Activated CD4-positive, alpha-beta T cell treated with anti-CD3 and anti-CD28 coated beads, Interleukin-2, amount 10 ng/mL, durations not matched to agents 7 days and 5 days (primary cell): ENCODE measurements around the gene C3orf22. TPM values are rescaled to one million over a fixed set of nuclear protein-coding genes. Genes with fewer than 3 reads are reported as not detected.

ENCODE experiments used
- CTCF ChIA-PET: fragments of 350-600 bp; sonication (Branson Sonifier 250); formaldehyde crosslinking; loops from one replicate; lab custom pipeline; 2021; ENCODE audit warnings: antibody characterized with exemption; lab: Charles Lee
- POLR2A ChIA-PET: fragments of 350-600 bp; sonication (Branson Sonifier 250); formaldehyde crosslinking; loops from one replicate; lab custom pipeline; 2021; ENCODE audit warnings: antibody characterized with exemption; lab: Charles Lee
- DNase-seq: peaks from one replicate; pipeline ENCODE4 v3.0.0-alpha.2; 2020
- H3K27ac Mint-ChIP-seq: one replicate; pipeline ENCODE4 v1.8.0; 2021; ENCODE audit warnings: mild to moderate bottlenecking, moderate library complexity, mixed read lengths
- H3K27me3 Mint-ChIP-seq: one replicate; pipeline ENCODE4 v1.8.0; 2021; ENCODE audit warnings: mixed read lengths
- H3K36me3 Mint-ChIP-seq: one replicate; pipeline ENCODE4 v1.8.0; 2021; ENCODE audit warnings: low read depth, mixed read lengths
- H3K4me1 Mint-ChIP-seq: one replicate; pipeline ENCODE4 v1.8.0; 2021; ENCODE audit warnings: mixed read lengths
- H3K4me3 Mint-ChIP-seq: one replicate; pipeline ENCODE4 v1.8.0; 2021; ENCODE audit warnings: mild to moderate bottlenecking, moderate library complexity, mixed read lengths
- H3K9me3 Mint-ChIP-seq: one replicate; pipeline ENCODE4 v1.8.0; 2021; ENCODE audit warnings: mixed read lengths
- total RNA-seq, 2 experiments: library from RNA; stranded (reverse); gene quantifications; one replicate each; pipeline ENCODE4 v1.2.3, GENCODE V29; 2021

The C3orf22 gene
- total RNA-seq, 2 experiments from 2014 or later = not detected

DNA sequence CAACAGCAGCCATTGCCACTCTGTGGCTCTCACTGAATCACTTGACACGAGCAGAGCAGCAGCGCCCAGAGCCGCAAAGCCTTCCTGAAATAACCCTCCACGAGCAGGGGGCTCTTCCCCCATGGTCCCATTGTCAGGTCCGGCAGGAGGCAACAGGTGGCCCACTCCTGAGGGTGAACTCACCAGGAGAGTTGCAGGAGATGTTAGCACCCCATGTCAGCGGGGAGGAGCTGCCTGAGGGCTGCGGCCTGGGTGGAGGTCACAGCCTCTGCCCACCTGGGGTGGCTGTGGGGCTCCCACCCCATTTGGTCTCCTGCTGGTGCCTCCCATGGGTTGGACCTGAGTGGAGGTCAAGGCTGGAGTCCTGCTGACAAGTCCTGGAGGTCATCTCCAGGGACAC, 12.3 kb upstream of the C3orf22 start:
- H3K9me3 Mint-ChIP-seq = no peaks in the 10 kb centered on the region
- no peaks in the 10 kb centered on the region for H3K36me3 Mint-ChIP-seq
- no peak overlapping the region for H3K27ac Mint-ChIP-seq
- H3K4me3 Mint-ChIP-seq = no peak overlapping the region
- DNase-seq = no peak
- ChIA-PET CTCF (no interaction called here), POLR2A (no interaction called here)
- no peaks in the 10 kb centered on the region for H3K4me1 Mint-ChIP-seq
- H3K27me3 Mint-ChIP-seq = peaks cover 14% of the 10 kb centered on the region

DNA sequence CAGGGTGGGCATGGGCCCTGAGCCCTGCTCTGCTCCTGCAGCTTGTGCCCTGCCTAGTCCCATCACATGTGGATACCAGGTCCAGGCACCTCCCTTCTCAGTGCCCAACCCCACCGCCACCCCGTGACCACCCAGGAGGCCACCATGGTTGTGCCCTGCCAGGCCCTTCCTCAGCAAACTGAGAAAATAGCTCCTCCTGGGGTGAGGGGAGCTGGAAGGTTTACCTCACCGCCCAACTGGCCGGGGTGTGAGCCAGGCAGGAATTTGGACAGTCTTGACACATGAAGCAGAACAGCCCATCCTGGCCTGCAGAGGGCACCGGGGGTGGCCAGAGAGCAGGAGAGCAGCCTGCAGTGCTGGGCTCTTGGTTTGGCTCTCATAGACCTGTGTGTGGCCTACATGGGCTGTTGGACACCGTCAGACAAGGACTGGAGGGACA, 11.4 kb upstream of the C3orf22 start:
- H3K9me3 Mint-ChIP-seq = no peaks in the 10 kb centered on the region
- no peak overlapping the region for H3K4me3 Mint-ChIP-seq
- DNase-seq = no peak
- ChIA-PET CTCF (interaction anchor here (0.6 to 1.1 kb wide), 2 partner anchors 348 to 998 kb away, joined by 3 read pairs; no protein-coding TSS in a partner anchor), POLR2A (no interaction called here)
- no peaks in the 10 kb centered on the region for H3K36me3 Mint-ChIP-seq
- peaks cover 18% of the 10 kb centered on the region for H3K27me3 Mint-ChIP-seq
- H3K4me1 Mint-ChIP-seq = no peaks in the 10 kb centered on the region
- H3K27ac Mint-ChIP-seq = no peak overlapping the region

DNA sequence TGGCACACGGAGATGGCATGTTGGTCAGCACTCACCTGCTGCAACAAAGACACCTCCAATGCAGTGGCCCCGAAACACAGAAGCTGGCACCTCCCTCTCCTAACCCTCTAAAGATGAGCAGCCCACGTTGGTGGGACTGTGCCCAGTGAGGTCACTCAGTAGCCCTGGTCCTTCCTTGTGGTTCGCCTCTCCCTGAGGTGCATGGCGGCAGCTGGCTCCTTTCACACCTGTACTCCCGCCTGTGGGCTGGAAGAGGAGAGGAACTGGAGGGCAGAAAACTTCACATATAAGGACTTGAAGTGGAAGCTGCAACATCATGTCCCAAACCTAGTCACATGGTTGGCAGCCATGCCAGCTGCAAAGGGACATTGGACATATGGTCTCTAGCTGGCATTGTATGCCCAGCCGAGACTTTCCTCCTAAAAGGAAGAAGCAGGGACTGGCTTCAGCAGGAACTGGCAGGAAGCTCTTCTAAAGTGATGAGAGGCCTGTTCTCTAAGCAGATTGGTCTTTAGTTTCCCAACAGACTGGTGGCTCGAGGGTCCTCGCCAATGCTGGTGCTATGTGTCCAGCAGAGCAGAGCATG, 10.8 kb upstream of the C3orf22 start:
- CTCF ChIA-PET = interaction anchor here (0.6 to 1.1 kb wide), 3 partner anchors 10 to 998 kb away, joined by 3 read pairs; no protein-coding TSS in a partner anchor
- no peak overlapping the region for H3K27ac Mint-ChIP-seq

DNA sequence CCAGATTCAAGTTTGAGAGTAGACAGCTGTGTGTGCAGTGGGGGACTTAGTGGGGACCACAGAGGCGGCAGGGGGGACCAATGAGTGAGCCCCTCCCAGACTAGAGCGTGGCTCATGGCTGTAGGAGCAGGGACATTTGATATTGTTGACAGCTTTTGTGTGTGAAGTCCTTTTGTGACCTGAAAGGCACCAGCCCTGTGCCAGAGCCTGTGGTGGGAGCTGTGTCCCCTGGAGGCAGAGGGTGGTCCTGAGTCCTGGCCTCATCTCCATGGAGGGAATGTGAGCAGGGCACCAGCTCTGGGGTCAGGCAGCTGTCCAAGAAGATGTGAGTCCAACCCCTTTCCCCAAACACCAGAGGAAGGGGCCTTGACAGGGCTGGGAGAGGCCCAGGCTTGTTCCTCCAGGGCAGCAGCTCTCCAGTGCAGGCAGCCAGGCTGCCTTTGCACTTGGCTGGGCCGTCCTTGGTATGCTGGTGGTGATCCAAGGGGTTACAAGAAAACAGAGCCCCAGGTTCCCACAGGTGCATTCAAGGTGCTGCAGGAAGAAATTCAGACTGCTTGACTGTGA, 10.1 kb upstream of the C3orf22 start:
- POLR2A ChIA-PET = no interaction called here
- peaks cover 19% of the 10 kb centered on the region for H3K27me3 Mint-ChIP-seq
- no peak for DNase-seq
- no peaks in the 10 kb centered on the region for H3K4me1 Mint-ChIP-seq
- CTCF ChIA-PET = interaction anchor here (0.8 to 1.1 kb wide), 2 partner anchors 11 to 999 kb away, joined by 3 read pairs; no protein-coding TSS in a partner anchor
- H3K9me3 Mint-ChIP-seq = no peaks in the 10 kb centered on the region
- H3K36me3 Mint-ChIP-seq = no peaks in the 10 kb centered on the region
- H3K4me3 Mint-ChIP-seq = no peak overlapping the region
- H3K27ac Mint-ChIP-seq = no peak overlapping the region

More for the DNA sequence above, 10.8 kb upstream of the C3orf22 start:
- DNase-seq = no peak
- H3K4me3 Mint-ChIP-seq = no peak overlapping the region
- no peaks in the 10 kb centered on the region for H3K36me3 Mint-ChIP-seq
- no peaks in the 10 kb centered on the region for H3K9me3 Mint-ChIP-seq
- H3K27me3 Mint-ChIP-seq = peaks cover 19% of the 10 kb centered on the region
- POLR2A ChIA-PET = no interaction called here
- H3K4me1 Mint-ChIP-seq = no peaks in the 10 kb centered on the region

DNA sequence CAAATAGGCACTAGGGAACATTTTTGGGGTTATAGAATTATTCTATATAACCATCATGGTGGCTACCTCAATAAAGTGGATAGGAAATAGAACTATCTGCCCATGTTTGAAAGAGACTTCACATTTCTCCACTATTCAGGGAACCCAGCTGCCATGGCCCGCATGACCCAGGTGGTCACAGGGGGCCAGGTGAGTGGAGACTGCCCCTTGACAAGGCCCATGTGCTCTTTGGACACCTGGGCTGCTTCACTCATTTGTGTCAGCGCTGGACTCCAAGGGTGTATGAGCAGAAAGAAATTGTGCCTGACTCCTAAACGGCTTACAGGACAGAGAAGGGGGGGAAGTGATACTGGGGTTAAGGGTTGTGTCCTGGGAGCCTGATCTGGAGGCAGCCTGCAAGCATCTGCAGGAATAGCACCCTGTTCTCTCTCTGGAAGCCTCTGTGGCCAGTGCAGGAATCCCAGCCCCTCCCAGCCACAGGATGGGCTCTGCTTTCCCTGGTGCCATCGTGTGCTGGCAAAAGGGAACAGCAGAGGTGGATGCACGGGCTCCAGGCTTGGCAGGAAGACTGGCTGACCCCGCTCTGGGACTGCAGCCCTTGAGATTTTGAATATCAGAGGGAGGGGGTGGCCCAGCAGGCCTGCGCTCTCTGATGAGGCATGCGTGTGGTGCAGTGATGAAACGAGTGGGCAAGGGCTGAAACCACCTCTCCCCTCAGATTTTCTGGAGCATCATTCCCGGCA, 9.1 kb upstream of the C3orf22 start:
- DNase-seq = no peak
- POLR2A ChIA-PET = no interaction called here
- no peak overlapping the region for H3K4me3 Mint-ChIP-seq
- H3K27me3 Mint-ChIP-seq = peaks cover 18% of the 10 kb centered on the region
- H3K36me3 Mint-ChIP-seq = no peaks in the 10 kb centered on the region
- no peaks in the 10 kb centered on the region for H3K4me1 Mint-ChIP-seq
- CTCF ChIA-PET = no interaction called here
- no peak overlapping the region for H3K27ac Mint-ChIP-seq
- H3K9me3 Mint-ChIP-seq = peaks cover under 1% of the 10 kb centered on the region

DNA sequence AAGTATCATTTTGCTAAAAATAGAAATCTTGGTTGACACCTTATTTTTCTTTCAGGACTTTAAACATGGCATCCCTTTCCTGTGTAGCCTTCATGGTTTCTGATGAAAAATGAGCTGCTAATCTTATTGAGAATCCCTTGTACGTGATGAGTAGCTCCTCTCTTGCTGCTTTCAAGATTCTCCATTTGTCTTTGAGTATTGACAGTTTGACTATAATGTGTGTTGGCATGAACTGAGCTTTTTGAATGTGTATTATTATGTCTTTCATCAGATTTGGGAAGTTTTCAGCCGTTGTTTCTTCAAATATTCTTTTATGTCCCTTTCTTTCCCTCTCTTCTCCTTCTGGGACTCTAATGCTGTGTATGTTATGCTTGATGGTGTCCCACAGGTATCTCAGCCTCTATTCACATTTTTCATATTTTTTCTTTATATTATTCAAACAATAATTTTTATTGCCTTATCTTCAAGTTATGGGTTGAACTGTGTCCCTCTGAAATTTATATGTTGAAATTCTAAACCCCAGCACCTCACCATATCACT, 4.1 kb upstream of the C3orf22 start:
- Mint-ChIP-seq H3K9me3 (peaks cover 5% of the 10 kb centered on the region), H3K4me1 (no peaks in the 10 kb centered on the region), H3K27me3 (peaks cover 32% of the 10 kb centered on the region), H3K36me3 (no peaks in the 10 kb centered on the region), H3K27ac (no peak overlapping the region), H3K4me3 (no peak overlapping the region)
- ChIA-PET POLR2A (no interaction called here), CTCF (no interaction called here)
- DNase-seq = no peak

DNA sequence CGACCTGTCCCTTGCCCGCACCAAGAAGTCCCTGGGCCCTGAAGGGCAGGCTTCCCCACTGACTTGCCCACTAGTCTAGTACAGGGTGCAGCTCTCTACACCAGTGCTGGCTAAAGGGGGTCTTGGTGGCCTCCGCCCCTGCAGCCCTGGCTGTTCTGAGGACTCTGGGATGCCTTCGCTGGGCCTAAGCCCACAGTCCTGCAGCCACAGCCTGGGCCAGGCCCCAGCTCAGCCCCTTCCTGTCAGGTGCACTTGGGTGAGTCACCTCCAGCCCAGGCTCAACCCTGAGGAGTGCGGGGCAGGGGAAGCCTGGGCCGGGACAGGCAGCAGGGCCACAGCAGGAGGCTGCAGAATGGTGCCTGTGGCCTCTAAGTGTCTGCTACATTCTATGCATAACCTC, 971 bp downstream of the C3orf22 start:
- H3K27me3 Mint-ChIP-seq = peaks cover 13% of the 10 kb centered on the region
- ChIA-PET POLR2A (no interaction called here), CTCF (no interaction called here)
- no peaks in the 10 kb centered on the region for H3K4me1 Mint-ChIP-seq
- peaks cover 3% of the 10 kb centered on the region for H3K9me3 Mint-ChIP-seq
- H3K27ac Mint-ChIP-seq = no peak overlapping the region
- no peaks in the 10 kb centered on the region for H3K36me3 Mint-ChIP-seq
- DNase-seq = no peak
- H3K4me3 Mint-ChIP-seq = no peak overlapping the region

DNA sequence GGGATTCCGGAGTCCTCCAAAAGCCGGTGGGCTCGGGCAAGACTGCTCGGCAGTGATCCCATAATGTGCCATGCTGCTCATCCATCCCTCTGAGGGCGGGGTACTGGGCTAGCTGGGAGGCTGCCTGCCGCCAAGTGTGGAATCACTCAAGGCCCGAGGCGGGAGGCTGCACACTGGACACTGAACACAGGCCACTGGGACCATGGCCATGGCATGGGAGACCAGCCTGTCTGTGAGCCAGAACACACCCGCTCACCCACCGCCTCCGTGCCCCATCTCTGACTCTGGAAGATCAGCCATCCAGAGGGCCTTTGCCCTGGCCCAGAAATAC, 1.4 kb downstream of the C3orf22 start:
- Mint-ChIP-seq H3K27me3 (peaks cover 9% of the 10 kb centered on the region), H3K4me3 (no peak overlapping the region), H3K27ac (no peak overlapping the region), H3K4me1 (no peaks in the 10 kb centered on the region), H3K9me3 (no peaks in the 10 kb centered on the region), H3K36me3 (no peaks in the 10 kb centered on the region)
- CTCF ChIA-PET = no interaction called here
- no peak for DNase-seq
- POLR2A ChIA-PET = no interaction called here

DNA sequence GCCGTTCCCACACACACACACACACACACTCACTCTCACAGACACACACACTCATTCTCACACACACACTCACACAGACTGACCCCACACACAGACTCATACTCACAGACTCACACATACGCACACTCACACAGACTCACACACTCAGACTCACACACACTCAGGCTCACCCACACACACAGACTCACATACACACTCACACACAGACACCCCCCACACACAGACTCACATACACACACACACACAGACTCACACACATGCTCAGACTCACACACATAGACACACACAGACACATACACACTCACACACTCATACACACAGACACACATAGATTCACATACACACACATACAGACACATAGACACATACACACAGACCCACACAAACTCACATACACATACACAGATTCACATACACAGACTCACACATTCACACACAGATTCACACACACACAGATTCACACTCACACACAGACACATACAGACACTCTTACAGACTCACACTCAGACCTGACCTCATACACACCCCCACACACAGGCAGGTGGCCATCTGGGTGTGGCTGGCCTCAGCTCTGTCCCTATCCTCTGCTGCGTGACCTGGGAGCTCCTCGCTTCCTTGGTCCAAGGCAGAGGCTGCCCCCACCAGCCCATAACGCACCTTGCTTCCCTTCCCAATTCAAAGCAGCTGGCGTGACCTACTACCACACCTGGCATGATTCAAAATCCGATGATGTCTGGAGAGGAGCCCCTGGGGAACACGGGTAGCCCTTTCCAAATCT, 1.9 kb downstream of the C3orf22 start:
- Mint-ChIP-seq H3K27ac (no peak overlapping the region), H3K9me3 (no peaks in the 10 kb centered on the region), H3K4me3 (no peak overlapping the region), H3K36me3 (no peaks in the 10 kb centered on the region), H3K4me1 (no peaks in the 10 kb centered on the region), H3K27me3 (peaks cover 9% of the 10 kb centered on the region)
- no peak for DNase-seq
- POLR2A ChIA-PET = no interaction called here
- CTCF ChIA-PET = no interaction called here

DNA sequence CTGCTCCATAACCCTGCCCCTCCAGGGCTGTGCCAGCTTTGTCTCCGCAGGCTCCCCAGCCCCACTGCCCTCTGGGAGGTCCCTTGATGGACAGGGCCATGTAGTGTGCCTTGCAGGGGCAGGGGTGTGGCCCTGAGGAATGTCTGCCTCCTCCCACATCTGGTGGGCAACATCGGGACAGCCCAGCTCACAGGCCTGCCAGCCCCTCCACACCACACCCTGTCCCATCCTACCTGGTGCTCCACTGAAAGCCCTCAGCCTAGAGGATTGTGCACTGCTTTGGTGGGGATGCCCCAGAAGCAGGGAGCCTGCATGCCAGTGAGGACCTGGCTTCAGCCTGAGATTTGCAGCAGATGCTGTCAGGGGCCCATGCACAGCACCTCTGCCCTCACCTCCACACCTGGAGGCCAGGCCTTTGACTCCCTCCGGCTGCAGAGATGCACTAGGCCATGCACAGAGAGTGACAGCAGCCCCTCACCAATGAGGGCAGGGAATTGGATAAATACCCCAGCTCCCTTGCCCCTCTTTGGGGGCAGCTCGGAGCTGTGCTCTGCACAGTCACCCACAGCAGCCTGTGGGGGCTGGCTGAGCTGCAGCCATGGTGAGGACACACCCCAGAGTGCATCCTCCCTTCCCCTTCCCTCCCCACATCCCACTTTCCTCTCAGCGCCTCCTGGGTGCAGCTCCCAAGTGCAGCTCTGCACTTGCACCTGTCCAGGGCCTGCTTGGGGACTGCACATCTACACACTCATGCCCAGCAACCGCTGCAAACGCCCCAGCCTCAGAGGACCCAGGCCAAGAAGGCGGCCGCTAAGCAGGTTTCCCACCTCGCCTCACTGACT, 2.7 kb downstream of the C3orf22 start:
- H3K36me3 Mint-ChIP-seq = no peaks in the 10 kb centered on the region
- ChIA-PET POLR2A (no interaction called here), CTCF (no interaction called here)
- H3K4me1 Mint-ChIP-seq = no peaks in the 10 kb centered on the region
- peaks cover 6% of the 10 kb centered on the region for H3K27me3 Mint-ChIP-seq
- H3K9me3 Mint-ChIP-seq = no peaks in the 10 kb centered on the region
- H3K27ac Mint-ChIP-seq = no peak overlapping the region
- DNase-seq = no peak
- no peak overlapping the region for H3K4me3 Mint-ChIP-seq

DNA sequence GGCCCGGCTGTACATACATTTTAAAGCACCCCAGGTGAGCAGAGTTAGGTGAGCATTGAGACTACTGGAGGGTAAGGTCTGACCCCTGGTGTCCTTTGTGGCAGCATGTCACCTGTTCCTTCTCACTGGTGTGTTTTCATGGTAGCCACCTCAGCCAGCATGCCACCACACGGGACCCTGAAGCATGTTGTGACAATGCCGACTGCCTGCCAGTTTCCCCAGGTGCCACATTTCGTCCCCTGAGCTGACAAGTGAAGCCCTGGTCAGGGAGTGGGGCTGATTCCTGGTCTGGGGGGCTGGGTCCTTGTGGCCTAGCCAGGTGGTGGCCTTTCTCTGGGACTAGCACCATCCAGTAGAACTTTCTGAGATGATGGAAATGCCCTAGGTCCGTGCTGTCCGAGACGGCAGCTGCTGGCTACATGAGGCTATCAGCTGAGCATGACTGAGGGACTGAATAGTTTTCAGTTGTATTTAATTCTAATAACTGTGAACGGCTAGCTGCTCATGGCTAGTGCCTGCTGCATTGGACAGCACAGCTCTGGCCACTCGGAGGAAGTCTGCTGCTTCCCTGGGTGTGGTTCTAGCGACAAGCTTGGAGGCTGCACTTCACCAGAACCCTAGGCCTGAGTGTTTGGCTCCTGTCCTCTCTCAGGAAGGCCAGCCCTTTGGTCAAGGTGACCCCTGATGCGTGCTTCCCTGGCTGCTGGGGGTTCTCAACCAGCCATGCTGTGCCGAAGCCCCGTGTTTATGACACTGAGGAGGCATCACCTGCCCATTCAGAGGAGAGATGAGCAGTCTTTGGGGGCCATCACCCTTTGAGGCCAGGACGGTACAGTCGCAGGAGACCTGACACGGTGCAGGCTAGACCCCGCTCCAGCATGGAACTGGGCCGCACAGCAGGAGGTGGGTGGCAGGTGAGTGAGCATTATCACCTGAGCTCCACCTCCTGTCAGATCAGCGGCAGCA, 3.9 kb downstream of the C3orf22 start:
- no peaks in the 10 kb centered on the region for H3K4me1 Mint-ChIP-seq
- no peak for DNase-seq
- POLR2A ChIA-PET = no interaction called here
- H3K27me3 Mint-ChIP-seq = peaks cover under 1% of the 10 kb centered on the region
- no peak overlapping the region for H3K4me3 Mint-ChIP-seq
- H3K9me3 Mint-ChIP-seq = no peaks in the 10 kb centered on the region
- H3K36me3 Mint-ChIP-seq = no peaks in the 10 kb centered on the region
- CTCF ChIA-PET = no interaction called here
- no peak overlapping the region for H3K27ac Mint-ChIP-seq
